Medulla oblongata (tissue), 1 donor: ENCODE data around the gene SPEG.

Source experiments
- DNase-seq: peaks from one replicate; pipeline ENCODE4 v3.0.0-alpha.2; 2015; ENCODE audit errors: extremely low spot score

SPEG gene

DNA sequence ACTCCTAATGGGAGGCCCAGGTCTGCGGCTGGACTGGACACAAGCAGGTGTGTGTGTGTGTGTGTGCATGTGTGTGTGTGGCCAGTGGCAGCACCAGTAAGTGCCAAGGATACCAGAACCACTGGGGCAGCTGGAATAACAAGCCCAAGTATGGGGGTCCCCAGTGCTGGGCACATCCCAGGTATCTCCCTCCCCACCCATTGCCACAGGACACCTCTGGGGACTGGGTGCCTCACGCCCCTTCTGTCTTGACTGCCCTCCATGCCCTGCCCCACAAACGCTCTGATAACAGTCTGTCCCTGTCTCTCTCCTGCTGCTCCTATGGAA, 9.0 kb downstream of the SPEG start:
- no peak for DNase-seq

DNA sequence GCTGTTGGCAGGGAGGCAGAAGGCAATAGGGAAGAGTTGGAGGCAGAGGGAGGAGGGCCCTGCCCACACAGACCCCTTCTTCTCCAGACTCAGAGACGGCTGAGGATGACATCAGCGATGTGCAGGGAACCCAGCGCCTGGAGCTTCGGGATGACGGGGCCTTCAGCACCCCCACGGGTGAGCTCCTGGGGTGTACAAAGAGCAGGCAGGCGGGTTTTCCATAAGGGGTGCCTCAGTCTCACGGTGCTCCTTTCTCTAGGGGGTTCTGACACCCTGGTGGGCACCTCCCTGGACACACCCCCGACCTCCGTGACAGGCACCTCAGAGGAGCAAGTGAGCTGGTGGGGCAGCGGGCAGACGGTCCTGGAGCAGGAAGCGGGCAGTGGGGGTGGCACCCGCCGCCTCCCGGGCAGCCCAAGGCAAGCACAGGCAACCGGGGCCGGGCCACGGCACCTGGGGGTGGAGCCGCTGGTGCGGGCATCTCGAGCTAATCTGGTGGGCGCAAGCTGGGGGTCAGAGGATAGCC, 10.0 kb downstream of the SPEG start:
- no peak for DNase-seq

DNA sequence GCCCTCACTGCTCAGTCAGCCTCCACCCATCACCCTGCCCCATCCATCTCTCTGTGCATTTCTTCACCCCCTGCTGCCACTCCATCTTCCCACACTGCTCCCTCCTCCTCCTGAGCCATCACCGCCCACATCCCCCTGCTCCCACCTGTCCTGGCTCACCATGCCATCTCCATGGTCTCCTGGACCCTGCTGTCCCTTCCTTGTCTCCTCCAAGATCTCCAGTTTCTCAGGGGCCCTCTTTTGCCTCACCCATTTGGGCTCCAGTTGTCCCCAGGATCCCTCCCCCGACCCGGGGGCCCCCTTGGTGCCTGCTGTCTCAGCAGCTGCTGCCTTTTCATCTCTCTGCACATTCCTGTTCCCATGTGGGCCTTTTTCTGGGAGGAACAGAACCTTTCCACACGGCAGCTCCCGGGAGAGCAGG, 10.6 kb downstream of the SPEG start:
- no peak for DNase-seq

DNA sequence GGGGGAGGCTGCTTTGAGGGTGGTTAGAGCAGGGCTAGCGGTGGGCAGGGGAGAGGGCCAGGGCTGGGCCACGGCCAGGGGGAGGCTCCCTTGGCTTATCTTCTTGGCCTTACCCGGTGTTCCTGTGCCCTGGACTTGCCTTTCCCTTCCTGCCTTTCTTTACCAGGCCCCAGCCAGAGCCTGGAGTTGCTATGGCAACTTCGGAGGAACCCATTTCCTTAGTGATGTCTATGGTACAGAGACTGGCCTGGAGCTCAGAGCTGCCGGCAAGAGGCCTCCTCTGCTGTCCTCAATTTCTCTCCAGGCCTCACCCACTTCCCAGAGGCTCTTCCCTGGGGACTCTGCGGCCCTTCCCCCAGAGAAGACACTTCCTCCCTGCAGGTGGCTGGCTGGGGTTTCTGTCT, 11.5 kb downstream of the SPEG start:
- DNase-seq = peak; percentile 41

DNA sequence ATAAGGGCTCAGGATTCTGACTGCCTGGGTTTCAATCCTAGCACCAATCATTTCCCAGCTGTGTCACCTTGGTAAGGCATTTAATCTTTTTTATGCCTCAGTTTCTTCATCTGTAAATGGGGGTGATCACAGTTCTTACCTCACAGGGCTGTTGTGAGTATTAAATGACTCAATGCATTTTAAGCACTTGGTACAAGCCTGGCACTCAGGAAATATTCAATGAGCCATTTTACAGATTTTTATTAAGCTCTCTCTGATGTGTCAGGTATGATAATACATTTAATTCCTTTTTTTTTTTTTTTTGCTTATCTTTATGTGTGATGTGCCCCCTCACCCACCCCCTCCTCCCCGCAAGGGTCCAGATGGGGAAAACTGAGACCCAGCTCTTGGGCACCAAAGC, 12.0 kb downstream of the SPEG start:
- DNase-seq = no peak

DNA sequence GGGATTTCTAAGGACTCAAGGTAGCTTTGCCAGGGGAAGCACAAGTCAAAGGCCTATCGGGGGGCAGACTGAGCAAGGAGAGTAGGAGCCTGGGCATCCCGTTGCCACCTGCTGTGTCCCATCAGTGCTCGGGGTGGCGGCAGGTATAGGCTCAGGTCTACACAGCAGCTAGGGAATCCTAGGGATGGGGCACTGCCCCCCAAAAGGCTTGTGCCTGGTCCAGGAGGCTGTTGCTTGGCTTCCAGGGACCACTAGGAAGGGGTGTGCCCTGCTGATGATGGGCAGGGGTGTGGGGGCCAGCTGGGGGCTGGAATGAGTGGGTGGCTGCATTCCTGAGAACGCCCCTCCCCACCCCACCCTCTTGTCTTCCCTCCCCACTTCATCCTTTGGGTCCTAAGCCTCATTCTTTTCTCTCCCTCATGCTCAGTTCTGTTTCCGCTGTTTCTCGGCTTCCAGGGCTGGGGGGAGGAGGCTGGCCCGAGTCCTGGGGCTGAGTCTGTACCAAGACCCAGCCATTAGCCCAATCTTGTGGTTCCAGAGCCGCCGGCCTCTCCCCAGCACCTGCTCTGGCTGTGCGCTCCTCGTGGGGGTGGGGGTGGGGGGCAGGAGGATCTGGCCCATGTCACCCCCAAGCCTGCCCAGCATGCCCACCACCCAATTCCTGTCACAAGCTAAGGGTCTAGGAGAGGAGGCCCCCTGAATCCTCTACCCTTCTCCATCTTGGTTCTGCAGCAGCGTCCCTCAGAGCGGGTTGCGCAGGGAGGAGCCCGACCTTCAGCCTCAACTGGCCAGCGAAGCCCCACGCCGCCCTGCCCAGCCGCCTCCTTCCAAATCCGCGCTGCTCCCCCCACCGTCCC, 12.8 kb downstream of the SPEG start:
- DNase-seq = peak; percentile 35

DNA sequence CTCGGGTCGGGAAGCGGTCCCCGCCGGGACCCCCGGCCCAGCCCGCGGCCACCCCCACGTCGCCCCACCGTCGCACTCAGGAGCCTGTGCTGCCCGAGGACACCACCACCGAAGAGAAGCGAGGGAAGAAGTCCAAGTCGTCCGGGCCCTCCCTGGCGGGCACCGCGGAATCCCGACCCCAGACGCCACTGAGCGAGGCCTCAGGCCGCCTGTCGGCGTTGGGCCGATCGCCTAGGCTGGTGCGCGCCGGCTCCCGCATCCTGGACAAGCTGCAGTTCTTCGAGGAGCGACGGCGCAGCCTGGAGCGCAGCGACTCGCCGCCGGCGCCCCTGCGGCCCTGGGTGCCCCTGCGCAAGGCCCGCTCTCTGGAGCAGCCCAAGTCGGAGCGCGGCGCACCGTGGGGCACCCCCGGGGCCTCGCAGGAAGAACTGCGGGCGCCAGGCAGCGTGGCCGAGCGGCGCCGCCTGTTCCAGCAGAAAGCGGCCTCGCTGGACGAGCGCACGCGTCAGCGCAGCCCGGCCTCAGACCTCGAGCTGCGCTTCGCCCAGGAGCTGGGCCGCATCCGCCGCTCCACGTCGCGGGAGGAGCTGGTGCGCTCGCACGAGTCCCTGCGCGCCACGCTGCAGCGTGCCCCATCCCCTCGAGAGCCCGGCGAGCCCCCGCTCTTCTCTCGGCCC, 13.6 kb downstream of the SPEG start:
- DNase-seq = no peak

DNA sequence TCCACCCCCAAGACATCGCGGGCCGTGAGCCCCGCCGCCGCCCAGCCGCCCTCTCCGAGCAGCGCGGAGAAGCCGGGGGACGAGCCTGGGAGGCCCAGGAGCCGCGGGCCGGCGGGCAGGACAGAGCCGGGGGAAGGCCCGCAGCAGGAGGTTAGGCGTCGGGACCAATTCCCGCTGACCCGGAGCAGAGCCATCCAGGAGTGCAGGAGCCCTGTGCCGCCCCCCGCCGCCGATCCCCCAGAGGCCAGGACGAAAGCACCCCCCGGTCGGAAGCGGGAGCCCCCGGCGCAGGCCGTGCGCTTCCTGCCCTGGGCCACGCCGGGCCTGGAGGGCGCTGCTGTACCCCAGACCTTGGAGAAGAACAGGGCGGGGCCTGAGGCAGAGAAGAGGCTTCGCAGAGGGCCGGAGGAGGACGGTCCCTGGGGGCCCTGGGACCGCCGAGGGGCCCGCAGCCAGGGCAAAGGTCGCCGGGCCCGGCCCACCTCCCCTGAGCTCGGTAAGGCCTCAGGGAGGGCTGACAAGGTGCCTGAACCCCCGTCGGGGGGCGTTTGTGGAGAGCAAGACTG, 14.2 kb downstream of the SPEG start:
- no peak for DNase-seq

DNA sequence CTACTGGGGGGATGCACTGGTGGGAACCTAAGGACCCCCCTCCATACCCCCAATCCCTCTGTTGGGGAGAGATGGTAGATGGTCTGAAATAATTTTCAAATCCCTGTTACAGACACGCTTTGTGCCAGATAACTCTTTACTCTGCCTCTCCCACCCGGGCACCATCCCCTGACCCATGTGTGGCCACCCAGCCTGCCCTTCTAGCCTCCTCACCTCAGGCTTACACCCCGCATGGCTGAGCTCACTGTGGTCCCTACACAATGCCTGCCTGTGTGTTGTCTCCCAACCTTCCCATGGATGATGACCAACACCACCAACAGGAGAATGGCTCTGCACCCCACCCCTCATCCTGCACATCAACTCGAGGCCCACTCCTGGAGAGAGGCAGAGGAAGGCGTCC, 15.0 kb downstream of the SPEG start:
- DNase-seq = no peak

DNA sequence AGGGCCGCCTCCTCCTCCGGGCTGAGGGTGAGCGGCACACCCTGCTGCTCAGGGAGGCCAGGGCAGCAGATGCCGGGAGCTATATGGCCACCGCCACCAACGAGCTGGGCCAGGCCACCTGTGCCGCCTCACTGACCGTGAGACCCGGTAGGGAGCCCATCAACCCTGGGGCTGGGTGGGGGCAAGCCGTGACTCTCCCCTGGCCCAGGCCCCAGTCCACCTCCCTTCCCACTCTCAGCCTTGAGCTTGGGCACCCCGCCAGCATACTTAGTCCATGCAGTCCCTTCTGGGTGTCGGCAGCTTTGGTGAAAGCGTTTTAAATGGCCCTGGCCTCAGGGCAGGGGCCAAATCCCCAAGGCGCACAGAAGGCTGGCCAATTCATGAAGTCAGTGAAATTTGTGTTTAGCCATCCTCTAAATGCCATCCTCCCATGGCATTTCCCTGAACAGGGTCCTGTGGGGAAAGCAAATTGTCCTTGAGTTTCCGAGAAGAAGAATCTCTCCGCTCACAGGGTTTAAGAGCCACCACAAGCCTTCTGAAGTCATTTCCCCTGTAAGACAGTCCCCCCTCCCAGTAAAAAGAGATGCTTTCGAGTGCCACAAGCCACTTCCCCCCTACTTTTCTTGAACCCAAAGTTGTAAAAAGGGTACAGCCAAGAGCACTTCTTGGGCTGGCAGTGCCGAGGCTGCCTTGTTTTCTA, 17.2 kb downstream of the SPEG start:
- peak; percentile 75 for DNase-seq

DNA sequence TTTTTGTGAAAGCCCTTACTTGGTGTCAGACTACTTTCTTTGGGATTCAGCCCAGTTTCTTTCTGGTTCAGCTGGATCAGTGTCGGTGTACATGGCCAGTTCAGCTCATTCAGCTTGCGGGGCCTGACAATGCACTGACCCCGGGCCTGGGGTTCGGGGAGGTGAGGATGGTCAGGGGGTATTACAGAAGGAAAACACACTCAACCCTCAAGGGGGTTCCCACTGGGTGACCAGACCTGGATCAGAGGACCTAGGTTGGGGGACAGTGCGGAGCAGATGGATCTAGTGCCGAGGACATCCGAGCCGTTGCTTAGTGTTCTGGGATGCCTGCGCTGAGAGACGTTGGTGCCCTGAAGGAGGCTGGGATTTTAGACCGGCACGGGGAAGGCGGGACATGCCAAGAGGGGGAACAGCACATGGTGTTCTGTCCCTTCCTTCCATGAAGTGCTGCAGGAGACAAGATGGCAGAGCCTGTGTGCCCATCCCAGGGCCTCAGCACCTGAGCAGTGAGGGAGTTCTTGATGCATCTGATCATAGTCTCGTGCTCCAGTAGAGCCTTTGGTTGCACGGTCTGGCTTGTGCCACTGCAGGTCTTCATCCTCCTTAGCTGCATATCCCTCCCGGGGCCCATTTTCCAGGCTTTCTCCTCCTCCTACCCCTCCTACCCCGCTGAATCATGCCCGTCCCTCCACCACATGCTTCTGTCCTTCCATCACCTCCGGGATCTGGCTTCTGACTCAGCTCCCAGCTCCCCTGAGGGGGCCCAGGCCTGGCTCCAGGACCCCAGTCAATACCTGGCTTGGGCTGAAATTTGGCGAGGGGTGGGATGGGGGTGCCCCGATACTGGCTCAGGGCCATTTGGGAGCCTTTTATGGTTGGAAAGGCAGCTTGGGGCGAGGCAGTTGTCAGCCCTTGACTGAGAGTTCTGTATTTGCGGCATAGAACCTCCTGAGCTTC, 18.0 kb downstream of the SPEG start:
- peak; percentile 68 for DNase-seq

DNA sequence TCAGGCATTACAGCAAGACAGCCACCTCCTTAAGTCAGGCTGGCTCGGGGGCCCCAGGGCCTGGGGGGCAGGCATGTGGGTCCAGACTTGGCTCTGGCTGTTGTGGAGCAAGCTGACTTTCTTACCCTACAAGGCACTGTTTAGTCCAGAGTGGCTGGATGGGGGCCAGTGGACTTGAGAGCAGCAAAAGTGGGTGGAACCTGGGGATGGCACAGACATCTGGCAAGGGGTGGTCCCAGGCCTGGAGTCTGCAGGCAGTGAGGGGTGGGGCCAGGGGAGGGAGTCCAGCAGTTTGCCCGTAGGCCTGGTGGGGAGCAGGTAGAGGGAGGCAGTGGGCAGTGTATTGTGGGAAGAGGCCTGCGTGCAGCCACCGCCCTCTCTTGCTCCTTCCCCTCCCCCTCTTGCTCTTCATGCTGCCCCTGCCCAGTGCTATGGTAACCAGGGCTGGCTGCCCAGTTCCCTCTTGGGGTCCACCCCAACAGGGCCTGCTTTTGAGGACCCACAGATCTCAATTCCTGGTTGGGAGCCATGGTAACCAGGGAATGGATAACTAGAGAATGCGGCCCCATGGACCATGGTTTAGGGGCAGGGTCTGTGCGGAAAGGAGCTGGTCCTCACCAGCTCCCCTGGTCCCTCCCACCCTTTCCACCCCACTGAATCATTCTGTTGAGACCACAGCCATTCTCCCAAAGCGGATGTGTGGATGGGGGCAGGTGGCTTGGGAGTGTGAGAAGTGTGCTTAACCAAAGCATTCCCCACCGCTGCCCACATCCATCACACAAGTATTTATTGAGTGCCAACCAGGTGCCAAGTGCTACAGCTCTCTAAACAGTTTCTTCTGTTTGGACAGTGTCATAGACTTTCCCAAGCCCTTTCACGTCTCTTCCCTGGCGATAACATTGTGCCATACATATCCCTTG, 19.3 kb downstream of the SPEG start:
- DNase-seq = peak; percentile 73

DNA sequence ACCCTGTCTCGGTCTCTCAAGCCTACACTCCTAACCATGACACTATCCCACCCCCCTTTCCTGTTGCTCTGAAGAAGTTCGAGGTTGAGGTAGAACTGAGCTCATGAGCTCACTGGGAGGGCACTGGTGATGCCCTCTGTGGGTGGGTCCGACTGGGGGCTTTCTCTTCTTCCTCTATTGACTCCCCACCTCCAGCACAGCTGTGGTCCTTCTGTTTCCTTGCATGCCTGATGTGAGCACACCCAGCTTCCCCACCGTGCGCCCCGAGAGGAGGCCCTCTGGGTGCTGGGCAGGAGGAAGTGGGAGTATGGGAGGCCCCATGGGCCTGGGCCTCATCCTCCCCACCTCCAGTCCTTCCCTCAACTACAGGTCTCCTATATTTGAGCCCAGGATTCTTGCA, 20.9 kb downstream of the SPEG start:
- no peak for DNase-seq

DNA sequence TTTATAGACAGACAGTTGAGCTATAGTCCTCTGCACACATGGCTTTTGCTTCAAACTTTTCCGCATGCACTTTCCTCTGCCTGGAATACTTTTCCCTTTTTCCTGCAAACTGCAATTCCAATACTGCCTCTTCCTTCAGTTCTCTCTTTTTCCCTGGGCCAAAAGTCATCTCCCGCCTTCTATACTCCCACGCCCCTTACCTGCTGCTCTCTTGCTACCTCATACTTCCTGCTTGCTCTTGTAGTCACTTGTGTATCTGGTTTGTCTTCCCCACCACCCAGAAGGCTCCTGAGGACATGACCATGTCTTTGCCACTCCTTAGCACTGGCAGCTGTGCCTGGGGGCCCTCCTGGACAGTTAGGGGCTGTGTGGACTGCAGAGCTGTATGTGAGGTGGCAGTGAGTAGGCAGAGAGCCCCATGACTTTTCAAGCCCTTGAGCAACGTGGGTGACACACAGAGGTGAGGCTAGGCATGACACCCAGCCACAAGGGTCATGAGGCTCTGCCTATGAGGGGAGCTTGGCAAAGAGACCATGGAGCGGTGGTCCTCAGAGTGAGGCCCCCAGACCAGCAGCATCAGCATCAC, 23.2 kb downstream of the SPEG start:
- no peak for DNase-seq

DNA sequence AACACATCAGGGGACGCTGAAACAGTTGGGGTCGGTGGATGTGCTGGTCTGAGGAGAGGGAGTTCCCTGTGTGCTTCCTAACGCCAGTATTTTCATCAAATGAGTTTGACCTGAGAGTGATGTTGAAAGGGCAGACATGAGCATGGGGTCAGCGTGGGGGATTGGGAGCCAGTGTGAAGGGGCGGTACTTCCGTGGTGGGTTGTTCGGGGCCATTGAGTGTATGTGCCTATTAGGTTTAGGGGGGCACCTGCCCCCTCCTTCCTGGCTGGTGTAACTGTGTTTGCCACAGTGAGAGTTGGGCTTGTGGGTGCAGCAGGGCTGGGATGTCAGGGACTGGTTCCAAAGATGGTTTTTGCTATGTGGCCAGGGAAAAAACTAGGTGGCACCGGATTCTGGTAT, 24.4 kb downstream of the SPEG start:
- no peak for DNase-seq

DNA sequence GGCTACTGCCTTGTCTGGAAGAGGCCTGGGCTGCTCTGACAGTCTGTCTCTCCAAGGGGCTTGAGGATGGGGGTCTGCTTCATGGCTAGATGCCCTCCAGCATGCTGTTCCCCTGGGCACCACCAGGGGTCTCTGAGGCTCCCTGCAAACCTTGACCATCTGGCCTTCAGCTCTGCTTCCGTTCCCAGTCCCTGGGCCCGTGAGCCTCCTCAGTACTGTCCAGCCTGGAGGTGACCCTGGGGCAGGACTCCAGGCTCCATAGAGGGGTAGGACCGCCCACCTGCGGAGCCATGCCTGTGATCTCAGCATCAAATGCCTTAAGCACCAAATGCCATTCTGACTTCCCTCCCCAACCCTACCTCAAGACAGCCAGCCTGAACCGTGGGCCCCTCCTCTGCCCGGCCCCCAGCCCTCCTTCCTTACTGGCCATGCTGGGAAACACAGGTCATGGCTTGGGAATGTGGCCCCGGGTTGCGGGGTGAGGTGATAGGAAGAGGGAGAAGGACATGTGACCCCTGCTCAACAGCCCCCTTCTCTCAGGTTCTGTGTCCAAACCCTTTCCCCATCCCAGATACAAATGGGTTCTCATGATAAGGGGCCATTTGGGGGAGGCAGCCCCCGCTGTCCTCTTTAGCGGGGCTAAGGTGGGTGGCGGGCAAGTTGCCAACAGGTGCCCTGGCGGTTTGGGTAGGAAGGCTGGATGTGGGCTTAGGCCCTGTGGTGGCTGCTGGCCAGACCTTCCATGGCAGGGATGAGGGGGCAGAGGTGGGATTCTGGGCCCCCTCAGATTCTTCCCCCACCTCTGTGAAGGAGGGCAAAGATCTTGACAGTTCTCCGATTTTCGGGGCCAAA, 25.0 kb downstream of the SPEG start:
- DNase-seq = peak; percentile 54

DNA sequence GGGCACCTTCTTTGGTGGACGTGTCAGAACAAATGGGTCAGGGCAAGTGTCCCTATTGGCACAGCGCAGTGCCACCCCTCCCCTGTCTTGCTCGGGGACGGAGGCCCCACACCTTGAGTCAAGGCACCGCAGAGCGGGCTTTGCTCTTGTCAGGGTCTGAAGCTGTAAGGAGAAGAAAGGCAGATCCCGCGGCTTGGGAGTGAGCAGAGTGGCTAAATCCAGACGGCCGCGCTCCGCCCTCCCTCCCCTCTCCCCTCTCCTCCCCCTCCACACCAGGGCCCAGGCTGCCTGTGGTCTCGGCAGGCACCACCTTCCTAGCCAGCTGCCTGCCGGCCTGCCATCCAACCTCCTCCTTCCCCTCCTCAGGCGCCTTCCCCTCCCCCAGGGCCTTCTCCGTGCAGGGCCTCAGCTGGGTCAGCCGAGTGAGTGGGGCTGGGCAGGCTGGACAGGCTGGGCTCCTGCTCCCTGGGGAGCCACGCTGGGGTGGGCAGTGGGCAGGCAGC, 25.8 kb downstream of the SPEG start:
- peak; percentile 78 for DNase-seq

DNA sequence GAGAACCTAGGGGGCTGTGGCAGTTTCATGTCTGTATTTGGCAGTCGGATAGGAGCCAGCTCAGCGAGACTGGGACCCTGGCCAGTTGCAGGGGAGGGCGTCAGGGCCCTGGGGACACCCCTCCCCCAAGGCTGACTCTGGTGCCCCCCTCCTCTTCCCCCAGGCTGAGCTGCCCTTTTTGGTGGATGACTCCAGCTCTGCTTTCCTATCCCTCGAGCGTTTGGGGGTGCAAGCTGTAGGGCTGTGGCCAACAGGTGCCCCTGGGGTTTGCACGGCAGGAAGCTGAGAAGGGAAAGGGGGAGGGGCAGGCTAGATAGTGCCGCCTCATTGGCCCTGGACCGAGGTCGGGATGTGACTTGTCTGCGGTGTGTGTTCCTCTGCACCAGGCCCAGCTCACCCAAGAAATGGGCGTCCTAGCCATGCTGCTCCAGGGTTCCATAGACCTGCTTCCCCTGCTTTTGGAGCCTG, 26.4 kb downstream of the SPEG start:
- peak; percentile 25 for DNase-seq
